IMR-90 (cell line): ENCODE data around the gene PTGDS.

Experiments used
- BHLHE40 ChIP-seq: fragments of 150-350 bp; IDR thresholded peaks from 2 replicates; pipeline ENCODE4 v1.6.1; 2016; ENCODE audit warnings: mild to moderate bottlenecking, low read depth, low read length
- CHD1 ChIP-seq: IDR thresholded peaks from 2 replicates; pipeline ENCODE4 v1.6.1; 2012; ENCODE audit warnings: low read depth, low read length, improper control_type of control experiment
- CTCF ChIP-seq: conservative IDR thresholded peaks from 2 replicates; pipeline ENCODE4 v1.5.1; 2012; ENCODE audit warnings: mild to moderate bottlenecking, low read depth, low read length, improper control_type of control experiment
- ELK1 ChIP-seq: fragments of 150-350 bp; IDR thresholded peaks from 2 replicates; pipeline ENCODE4 v1.6.1; 2016; ENCODE audit warnings: low read depth, mild to moderate bottlenecking, low read length, moderate library complexity, borderline replicate concordance
- MXI1 ChIP-seq: IDR thresholded peaks from 2 replicates; pipeline ENCODE4 v1.6.1; 2012; ENCODE audit warnings: low read depth, mild to moderate bottlenecking, low read length, moderate library complexity, borderline replicate concordance
- POLR2A ChIP-seq: IDR thresholded peaks from 2 replicates; pipeline ENCODE4 v1.6.1; 2012; ENCODE audit warnings: mild to moderate bottlenecking, low read depth, low read length
- RAD21 ChIP-seq: IDR thresholded peaks from 2 replicates; pipeline ENCODE4 v1.6.1; 2012; ENCODE audit warnings: low read length, improper control_type of control experiment
- RCOR1 ChIP-seq: IDR thresholded peaks from 2 replicates; pipeline ENCODE4 v1.6.1; 2012; ENCODE audit warnings: mild to moderate bottlenecking, low read length, improper control_type of control experiment; ENCODE audit not compliant: insufficient replicate concordance
- RFX5 ChIP-seq: IDR thresholded peaks from 2 replicates; pipeline ENCODE4 v1.8.0; 2012; ENCODE audit warnings: low read depth, mild to moderate bottlenecking, low read length, moderate library complexity
- USF2 ChIP-seq: fragments of 150-350 bp; IDR thresholded peaks from 2 replicates; pipeline ENCODE4 v1.6.1; 2017; ENCODE audit warnings: mild to moderate bottlenecking, antibody characterized with exemption, low read length, low read depth

- TF ChIP-seq CHD1: no peak
- TF ChIP-seq ELK1: no peak
- no peak for TF ChIP-seq CTCF
- TF ChIP-seq BHLHE40: no peak
- TF ChIP-seq RCOR1: no peak
- TF ChIP-seq POLR2A: no peak
- no peak for TF ChIP-seq RAD21
- TF ChIP-seq USF2: no peak
- no peak for TF ChIP-seq MXI1
- no peak for TF ChIP-seq RFX5
These were observed 5.6 kb upstream of the PTGDS start for GRCh38 chr9:136971746-136972145.
